Measurements from ENCODE around the gene SUGP2.

SUGP2 gene

GRCh38 chr19:19042732-19043280, 9.5 kb upstream of the SUGP2 start:
- Histone ChIP-seq H2BK12ac (ENCODE audit: low read length) (no peak overlapping the region), H3K9me3 (ENCODE audit: insufficient read depth, low read depth, low read length) (peaks cover under 1% of the 10 kb centered on the region), H3K14ac (ENCODE audit: low read length) (no peak overlapping the region), H3K27ac (ENCODE audit: low read depth, low read length) (no peak overlapping the region), H3K23ac (ENCODE audit: low read length) (no peak overlapping the region), H2AK5ac (ENCODE audit: low read length) (no peak overlapping the region), H3K4me3 (ENCODE audit: low read depth, low read length) (no peak overlapping the region), H3K18ac (ENCODE audit: low read length) (no peak overlapping the region), H4K12ac (ENCODE audit: low read depth, low read length) (no peak overlapping the region), H3K4me1 (ENCODE audit: control insufficient read depth in 1 of 2, insufficient read depth in 2 of 2, low read length in 2 of 2) (no peaks in the 10 kb centered on the region), H3K36me3 (ENCODE audit: control insufficient read depth in 1 of 2, insufficient read depth in 2 of 2, low read length in 2 of 2) (peaks cover 20 to 33% of the 10 kb centered on the region in 2 experiments), H3K27me3 (ENCODE audit: insufficient read depth, low read length) (no peaks in the 10 kb centered on the region), H3K79me1 (ENCODE audit: low read length) (no peaks in the 10 kb centered on the region), H4K91ac (ENCODE audit: low read depth, low read length) (no peak overlapping the region), H2AFZ (ENCODE audit: insufficient read depth, low read length, poor library complexity) (no peak overlapping the region), H3K4me2 (ENCODE audit: low read length) (no peak overlapping the region), H3K79me2 (ENCODE audit: control insufficient read depth, insufficient read depth, low read length, poor library complexity) (no peaks in the 10 kb centered on the region), H4K8ac (ENCODE audit: low read depth, low read length) (no peak overlapping the region), H2BK120ac (ENCODE audit: insufficient read depth, low read length, poor library complexity) (no peak overlapping the region), H3K4ac (ENCODE audit: low read depth, low read length) (no peak overlapping the region), H3K9ac (ENCODE audit: low read length) (no peak overlapping the region), H2BK5ac (ENCODE audit: low read depth, low read length, poor library complexity) (no peak overlapping the region)
- DNase-seq: no peak
- WGBS (ENCODE audit: extremely low coverage, insufficient coverage, insufficient read length): no CpG with 5 or more reads among the region's 13 CpGs

- Histone ChIP-seq H3K36me3 (ENCODE audit: control insufficient read depth in 1 of 2, insufficient read depth in 2 of 2, low read length in 2 of 2) (peaks cover 23 to 31% of the 10 kb centered on the region in 2 experiments), H3K79me1 (ENCODE audit: low read length) (no peaks in the 10 kb centered on the region), H3K4me1 (ENCODE audit: control insufficient read depth in 1 of 2, insufficient read depth in 2 of 2, low read length in 2 of 2) (no peaks in the 10 kb centered on the region), H3K9me3 (ENCODE audit: insufficient read depth, low read depth, low read length) (peaks cover 2% of the 10 kb centered on the region), H2AK5ac (ENCODE audit: low read length) (no peak overlapping the region), H3K4ac (ENCODE audit: low read depth, low read length) (no peak overlapping the region), H2BK120ac (ENCODE audit: insufficient read depth, low read length, poor library complexity) (no peak overlapping the region), H2AFZ (ENCODE audit: insufficient read depth, low read length, poor library complexity) (no peak overlapping the region), H2BK12ac (ENCODE audit: low read length) (no peak overlapping the region), H3K27ac (ENCODE audit: low read depth, low read length) (no peak overlapping the region), H3K18ac (ENCODE audit: low read length) (no peak overlapping the region), H4K91ac (ENCODE audit: low read depth, low read length) (no peak overlapping the region), H4K12ac (ENCODE audit: low read depth, low read length) (no peak overlapping the region), H4K8ac (ENCODE audit: low read depth, low read length) (no peak overlapping the region), H3K27me3 (ENCODE audit: insufficient read depth, low read length) (no peaks in the 10 kb centered on the region), H3K79me2 (ENCODE audit: control insufficient read depth, insufficient read depth, low read length, poor library complexity) (no peaks in the 10 kb centered on the region), H3K4me2 (ENCODE audit: low read length) (no peak overlapping the region), H2BK5ac (ENCODE audit: low read depth, low read length, poor library complexity) (no peak overlapping the region), H3K14ac (ENCODE audit: low read length) (no peak overlapping the region), H3K23ac (ENCODE audit: low read length) (no peak overlapping the region), H3K9ac (ENCODE audit: low read length) (no peak overlapping the region), H3K4me3 (ENCODE audit: low read depth, low read length) (no peak overlapping the region)
- no peak for DNase-seq
- WGBS (ENCODE audit: extremely low coverage, insufficient coverage, insufficient read length): no CpG with 5 or more reads among the region's 7 CpGs
These were observed 7.1 kb upstream of the SUGP2 start for GRCh38 chr19:19040417-19040816.

GRCh38 chr19:19039901-19040300, 6.6 kb upstream of the SUGP2 start:
- no peaks in the 10 kb centered on the region for H3K79me1 ChIP-seq (ENCODE audit: low read length)
- H3K23ac ChIP-seq (ENCODE audit: low read length): no peak overlapping the region
- no peak overlapping the region for H4K8ac ChIP-seq (ENCODE audit: low read depth, low read length)
- H3K14ac ChIP-seq (ENCODE audit: low read length): no peak overlapping the region
- no peak overlapping the region for H3K18ac ChIP-seq (ENCODE audit: low read length)
- H3K9me3 ChIP-seq (ENCODE audit: insufficient read depth, low read depth, low read length): peaks cover 2% of the 10 kb centered on the region
- H2AK5ac ChIP-seq (ENCODE audit: low read length): no peak overlapping the region
- H2AFZ ChIP-seq (ENCODE audit: insufficient read depth, low read length, poor library complexity): no peak overlapping the region
- H3K9ac ChIP-seq (ENCODE audit: low read length): no peak overlapping the region
- H3K27me3 ChIP-seq (ENCODE audit: insufficient read depth, low read length): no peaks in the 10 kb centered on the region
- no peak overlapping the region for H2BK120ac ChIP-seq (ENCODE audit: insufficient read depth, low read length, poor library complexity)
- no peak overlapping the region for H4K91ac ChIP-seq (ENCODE audit: low read depth, low read length)
- H3K79me2 ChIP-seq (ENCODE audit: control insufficient read depth, insufficient read depth, low read length, poor library complexity): no peaks in the 10 kb centered on the region
- peak overlapping the region; percentile 19 for H3K4ac ChIP-seq (ENCODE audit: low read depth, low read length)
- H3K27ac ChIP-seq (ENCODE audit: low read depth, low read length): no peak overlapping the region
- no peak overlapping the region for H2BK5ac ChIP-seq (ENCODE audit: low read depth, low read length, poor library complexity)
- H2BK12ac ChIP-seq (ENCODE audit: low read length): no peak overlapping the region
- WGBS (ENCODE audit: extremely low coverage, insufficient coverage, insufficient read length): no CpG with 5 or more reads among the region's 4 CpGs
- H3K36me3 ChIP-seq (ENCODE audit: control insufficient read depth in 1 of 2, insufficient read depth in 2 of 2, low read length in 2 of 2): peaks cover 21 to 30% of the 10 kb centered on the region in 2 experiments
- no peaks in the 10 kb centered on the region for H3K4me1 ChIP-seq (ENCODE audit: control insufficient read depth in 1 of 2, insufficient read depth in 2 of 2, low read length in 2 of 2)
- no peak overlapping the region for H3K4me3 ChIP-seq (ENCODE audit: low read depth, low read length)
- no peak for DNase-seq
- no peak overlapping the region for H3K4me2 ChIP-seq (ENCODE audit: low read length)
- no peak overlapping the region for H4K12ac ChIP-seq (ENCODE audit: low read depth, low read length)

- Histone ChIP-seq H2BK5ac (ENCODE audit: low read depth, low read length, poor library complexity) (no peak overlapping the region), H4K12ac (ENCODE audit: low read depth, low read length) (no peak overlapping the region), H3K79me2 (ENCODE audit: control insufficient read depth, insufficient read depth, low read length, poor library complexity) (peaks cover 8% of the 10 kb centered on the region), H3K36me3 (ENCODE audit: control insufficient read depth in 1 of 2, insufficient read depth in 2 of 2, low read length in 2 of 2) (peaks cover 16 to 19% of the 10 kb centered on the region in 2 experiments), H4K8ac (ENCODE audit: low read depth, low read length) (no peak overlapping the region), H2AFZ (ENCODE audit: insufficient read depth, low read length, poor library complexity) (peak overlapping the region; percentile 26), H3K4me2 (ENCODE audit: low read length) (peak overlapping the region; percentile 100), H2BK120ac (ENCODE audit: insufficient read depth, low read length, poor library complexity) (no peak overlapping the region), H3K14ac (ENCODE audit: low read length) (no peak overlapping the region), H4K91ac (ENCODE audit: low read depth, low read length) (no peak overlapping the region), H2BK12ac (ENCODE audit: low read length) (no peak overlapping the region), H3K79me1 (ENCODE audit: low read length) (peaks cover 9% of the 10 kb centered on the region), H3K23ac (ENCODE audit: low read length) (no peak overlapping the region), H3K18ac (ENCODE audit: low read length) (no peak overlapping the region), H3K27ac (ENCODE audit: low read depth, low read length) (peak overlapping the region; percentile 93), H2AK5ac (ENCODE audit: low read length) (no peak overlapping the region), H3K4ac (ENCODE audit: low read depth, low read length) (peak overlapping the region; percentile 41), H3K4me3 (ENCODE audit: low read depth, low read length) (peak overlapping the region; percentile 85), H3K9me3 (ENCODE audit: insufficient read depth, low read depth, low read length) (peaks cover 2% of the 10 kb centered on the region), H3K27me3 (ENCODE audit: insufficient read depth, low read length) (no peaks in the 10 kb centered on the region), H3K4me1 (ENCODE audit: control insufficient read depth in 1 of 2, insufficient read depth in 2 of 2, low read length in 2 of 2) (peaks cover 4 to 5% of the 10 kb centered on the region in 2 experiments), H3K9ac (ENCODE audit: low read length) (peak overlapping the region; percentile 76)
- WGBS (ENCODE audit: extremely low coverage, insufficient coverage, insufficient read length): no CpG with 5 or more reads among the region's 10 CpGs
- peak; percentile 82 to 84 for DNase-seq
These were observed 897 bp upstream of the SUGP2 start for GRCh38 chr19:19034204-19034624.

Data from trophoblast cell (in vitro differentiated cells and primary cell).